ENCODE measurements around the gene HOXB3.

The HOXB3 gene

DNA sequence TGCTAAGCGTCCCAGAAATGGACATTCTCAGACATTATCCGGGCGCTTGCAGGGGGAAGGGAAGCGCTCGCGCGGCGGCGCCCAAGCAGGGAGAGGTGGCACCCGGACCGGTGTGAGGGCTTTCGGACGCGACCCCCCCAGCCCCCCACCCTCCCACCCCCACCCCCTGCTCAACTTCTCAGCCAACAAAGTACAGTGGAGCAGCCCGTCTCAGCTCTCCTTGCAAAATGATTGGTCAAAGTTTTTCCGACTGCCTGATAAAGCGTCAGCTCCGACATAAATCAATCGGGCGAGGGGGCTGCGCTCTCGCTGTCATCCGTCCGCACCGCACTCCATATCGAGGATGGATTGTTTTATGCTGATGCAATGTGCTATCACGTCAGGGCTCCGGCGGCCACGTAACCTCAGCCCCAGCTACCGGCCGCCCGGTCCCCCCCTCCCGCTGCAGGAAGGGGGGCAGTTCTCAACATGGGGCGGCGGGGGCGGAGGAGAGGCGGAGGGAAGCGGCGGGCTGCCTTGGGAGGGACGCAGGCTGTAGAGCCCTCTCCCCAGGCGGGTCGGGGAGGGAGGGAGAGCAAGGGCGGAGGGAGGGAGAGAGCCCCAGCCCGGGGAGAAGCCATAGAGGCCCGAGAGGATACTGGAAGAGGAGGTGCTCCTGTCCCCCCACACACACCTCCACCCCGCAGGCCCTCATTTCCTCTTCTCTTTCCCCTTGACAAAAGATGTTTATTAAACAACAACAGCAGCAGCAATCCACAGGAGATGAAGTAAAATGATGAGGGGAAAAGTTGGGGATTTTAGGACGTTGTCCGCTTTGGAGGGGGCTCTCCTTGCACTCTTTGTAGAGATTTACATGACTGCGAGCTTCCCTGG is 36.4 kb upstream of the HOXB3 start, which contains the start of gene HOXB9:
HOXB9 (minus strand) TSS at position 114 of the 873 bp plus-strand sequence; CDS start at position 25, 89 bp downstream.
- in situ Hi-C loops (cut with MboI; ENCODE audit: low sequenced_read_pairs): no loop called here

- in situ Hi-C loops (cut with MboI; ENCODE audit: low sequenced_read_pairs): no loop called here
Observed at GRCh38 chr17:48625495-48626244, 35.6 kb upstream of the HOXB3 start.

GRCh38 chr17:48624544-48625494 is 34.8 kb upstream of the HOXB3 start:
- in situ Hi-C loops (cut with MboI; ENCODE audit: low sequenced_read_pairs): no loop called here

DNA sequence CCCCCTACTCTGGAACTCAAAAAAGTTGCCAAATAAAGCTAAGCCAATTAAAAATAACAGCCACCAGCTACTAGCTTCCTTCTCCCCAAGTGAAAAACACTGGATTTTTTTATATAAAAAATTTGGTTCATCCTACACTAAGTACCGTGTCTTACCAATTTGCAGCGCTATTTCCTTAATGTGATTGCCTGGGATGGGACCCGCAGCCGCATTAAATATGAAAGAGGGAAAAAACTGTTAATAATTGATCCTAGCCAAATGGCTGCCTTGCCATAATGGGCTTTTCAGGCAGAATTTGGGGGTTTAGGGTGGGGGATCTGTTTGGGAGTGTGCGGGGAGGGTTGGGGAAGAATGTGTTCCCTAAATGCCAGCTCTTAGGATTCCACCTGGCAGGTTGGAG is 34.1 kb upstream of the HOXB3 start:
- in situ Hi-C loops (cut with MboI; ENCODE audit: low sequenced_read_pairs): no loop called here

- in situ Hi-C loops (cut with MboI; ENCODE audit: low sequenced_read_pairs): no loop called here
Observed at GRCh38 chr17:48623583-48623982, 33.5 kb upstream of the HOXB3 start.

DNA sequence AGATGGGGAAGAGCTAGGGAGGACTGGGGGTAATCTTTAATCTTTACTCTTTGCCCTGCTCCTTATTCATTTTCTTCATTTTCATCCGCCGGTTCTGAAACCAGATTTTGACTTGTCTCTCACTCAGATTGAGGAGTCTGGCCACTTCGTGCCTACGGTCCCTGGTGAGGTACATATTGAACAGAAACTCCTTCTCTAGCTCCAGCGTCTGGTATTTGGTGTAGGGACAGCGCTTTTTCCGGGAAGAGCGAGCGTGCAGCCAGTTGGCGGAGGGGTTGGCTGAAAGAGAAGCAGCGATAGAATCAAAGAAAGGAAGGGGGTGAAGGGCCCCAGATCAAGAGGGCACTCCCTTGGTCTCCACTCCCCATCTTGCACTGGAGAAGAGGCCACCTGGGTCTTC is 32.8 kb upstream of the HOXB3 start:
- in situ Hi-C loops (cut with MboI; ENCODE audit: low sequenced_read_pairs): no loop called here

DNA sequence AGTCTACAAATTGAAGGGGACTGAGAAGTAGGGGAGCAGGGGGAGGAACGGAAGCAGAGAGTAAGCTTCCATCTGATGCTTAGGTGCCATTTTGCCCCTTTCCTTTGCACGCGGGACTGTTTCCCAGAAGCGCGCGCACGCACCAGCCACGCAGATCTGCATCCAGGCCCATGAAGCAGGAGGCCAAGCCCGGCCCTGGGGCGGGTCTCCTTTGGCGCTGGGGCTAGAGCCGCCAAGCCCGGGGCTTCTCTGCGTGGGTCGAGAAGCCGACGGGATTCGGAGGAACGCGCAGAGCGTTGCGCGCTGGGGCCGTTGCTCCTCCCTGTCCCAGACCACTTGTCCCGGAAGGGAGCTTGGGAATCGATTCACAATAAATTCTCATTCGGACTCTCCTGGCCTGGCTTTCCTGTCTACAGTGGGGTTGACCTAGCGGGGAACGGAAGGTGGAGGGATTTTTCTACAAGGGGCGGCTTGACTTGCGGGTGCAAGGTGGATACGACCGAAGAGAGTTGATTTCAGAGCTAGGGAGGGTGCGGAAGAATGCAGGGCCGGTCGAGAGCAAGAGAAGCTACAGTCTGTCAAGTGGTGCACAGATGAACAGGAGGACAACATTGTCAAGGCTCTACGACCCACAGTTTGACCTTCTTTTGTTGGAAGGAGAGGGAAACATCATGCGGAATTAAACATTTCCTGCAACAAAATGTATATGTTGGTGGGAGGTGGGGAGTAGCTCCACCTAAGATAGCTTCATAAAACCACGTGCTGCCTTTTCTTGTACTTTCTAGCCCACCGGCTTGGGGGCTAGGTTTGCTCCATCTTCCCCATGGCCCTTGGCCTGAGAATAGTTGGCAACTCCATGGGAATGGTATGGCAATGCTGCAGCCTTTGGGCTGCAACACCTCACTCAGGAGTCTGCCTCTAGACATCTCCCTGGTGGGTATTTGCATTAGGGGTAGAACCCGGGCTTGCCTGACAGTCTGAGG is 31.7 kb upstream of the HOXB3 start:
- in situ Hi-C loops (cut with MboI; ENCODE audit: low sequenced_read_pairs): no loop called here

- in situ Hi-C loops (cut with MboI; ENCODE audit: low sequenced_read_pairs): no loop called here
Observed at GRCh38 chr17:48620461-48621139, 30.6 kb upstream of the HOXB3 start.

DNA sequence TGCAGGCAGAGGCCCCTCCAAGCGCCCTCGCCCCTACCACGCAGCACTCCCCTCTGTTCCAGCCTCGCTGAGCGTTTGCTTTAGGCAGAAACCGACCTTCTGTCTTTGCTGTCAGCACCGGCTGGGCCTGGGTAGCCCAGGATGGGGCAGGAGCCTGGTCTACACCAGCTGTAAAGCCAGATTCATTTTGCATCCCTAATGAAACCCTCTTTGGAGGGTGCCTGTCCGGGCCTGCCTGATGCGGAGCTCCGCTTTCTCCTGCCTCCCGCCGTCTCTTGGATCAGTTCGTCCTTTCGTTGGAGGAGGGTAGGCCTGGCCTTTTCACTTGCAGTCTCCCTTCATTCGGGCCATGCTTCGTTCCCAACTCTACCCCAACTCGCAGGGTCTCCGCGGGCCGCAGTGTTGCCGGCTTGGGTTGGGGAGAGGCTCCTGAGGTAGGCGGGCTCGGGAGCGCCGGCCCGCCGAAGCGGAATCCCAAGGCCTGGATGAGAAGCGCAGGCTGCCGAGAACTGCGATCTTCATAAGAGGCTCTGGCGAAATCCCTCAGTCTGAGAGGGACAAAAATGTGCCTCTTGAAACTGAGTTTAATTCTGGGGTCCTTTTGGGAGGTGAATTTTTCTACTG is 29.9 kb upstream of the HOXB3 start:
- in situ Hi-C loops (cut with MboI; ENCODE audit: low sequenced_read_pairs): no loop called here

- in situ Hi-C loops (cut with MboI; ENCODE audit: low sequenced_read_pairs): no loop called here
Observed at GRCh38 chr17:48618256-48618896, 28.3 kb upstream of the HOXB3 start.

DNA sequence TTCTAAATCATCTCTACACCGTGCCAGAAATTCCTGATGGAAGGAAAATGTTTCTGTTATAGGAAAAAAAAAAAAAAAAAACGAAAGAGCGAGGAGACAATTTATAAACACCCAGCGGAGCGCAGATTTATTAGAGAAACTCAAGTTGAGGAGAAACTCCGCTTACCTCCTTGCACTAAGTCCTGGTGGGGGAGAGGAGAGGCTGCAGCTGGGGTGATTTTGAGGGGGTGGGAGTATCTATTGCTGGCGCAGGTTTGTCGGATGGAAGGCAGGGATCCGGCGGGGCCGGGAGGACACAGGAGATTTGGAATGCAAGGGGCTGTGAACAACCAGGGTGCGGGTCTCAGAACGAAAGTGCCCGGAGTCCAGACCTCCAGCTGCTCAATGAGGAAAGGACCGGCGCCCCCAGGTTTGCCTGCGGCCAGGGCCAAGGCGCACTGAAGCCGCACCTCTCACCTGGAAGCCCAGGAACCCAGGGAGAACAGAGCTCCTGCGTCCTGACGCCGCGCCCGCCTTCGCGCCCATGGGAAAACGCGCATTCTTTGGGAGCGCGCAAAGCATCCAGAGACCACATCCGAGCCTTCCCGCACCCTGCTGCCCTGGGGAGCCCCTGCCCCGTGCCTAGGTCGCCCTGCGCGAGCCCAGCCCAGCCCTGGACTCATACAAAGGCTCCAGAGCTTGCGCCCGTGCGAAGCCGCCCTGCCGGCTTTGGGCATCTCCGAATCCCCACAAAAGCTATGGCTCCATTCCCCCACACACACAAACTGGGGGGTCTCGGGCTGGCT is 27.6 kb upstream of the HOXB3 start:
- in situ Hi-C loops (cut with MboI; ENCODE audit: low sequenced_read_pairs): no loop called here

DNA sequence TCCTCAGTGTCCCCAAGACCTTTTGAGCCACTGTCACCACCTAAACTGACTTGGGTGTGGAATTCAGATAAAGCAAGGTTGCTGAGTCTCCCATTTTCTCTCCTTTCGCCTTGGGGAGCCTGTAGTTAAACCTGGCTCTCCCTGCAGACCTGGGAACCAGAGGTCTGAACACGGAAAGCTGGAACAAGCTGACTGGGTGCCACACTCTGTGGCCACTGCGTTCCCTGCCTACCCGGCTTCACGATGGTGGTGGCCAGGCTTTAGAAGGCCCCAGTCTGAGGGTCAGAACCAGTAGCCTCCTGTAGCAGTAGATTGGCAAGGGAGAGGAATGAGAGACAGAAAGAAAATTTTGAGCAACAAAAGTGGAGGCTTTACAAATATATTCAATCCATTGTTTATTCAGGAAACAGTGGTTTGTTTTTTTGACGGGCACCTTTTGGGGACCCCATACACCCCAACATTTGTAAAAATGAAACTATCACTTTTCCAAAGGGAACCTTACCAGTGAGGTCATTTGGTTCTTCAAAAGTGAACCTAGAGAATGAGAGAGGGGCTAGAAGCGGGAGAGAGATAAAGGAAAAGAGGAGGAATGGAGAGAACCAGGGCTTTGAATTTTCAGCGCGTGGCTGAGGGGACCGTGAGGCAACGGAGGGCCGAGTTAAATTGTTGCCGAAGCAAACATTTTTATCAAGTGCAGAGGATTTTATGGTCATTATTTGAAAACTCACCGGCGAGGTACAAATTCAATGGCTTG is 26.9 kb upstream of the HOXB3 start:
- in situ Hi-C loops (cut with MboI; ENCODE audit: low sequenced_read_pairs): no loop called here

DNA sequence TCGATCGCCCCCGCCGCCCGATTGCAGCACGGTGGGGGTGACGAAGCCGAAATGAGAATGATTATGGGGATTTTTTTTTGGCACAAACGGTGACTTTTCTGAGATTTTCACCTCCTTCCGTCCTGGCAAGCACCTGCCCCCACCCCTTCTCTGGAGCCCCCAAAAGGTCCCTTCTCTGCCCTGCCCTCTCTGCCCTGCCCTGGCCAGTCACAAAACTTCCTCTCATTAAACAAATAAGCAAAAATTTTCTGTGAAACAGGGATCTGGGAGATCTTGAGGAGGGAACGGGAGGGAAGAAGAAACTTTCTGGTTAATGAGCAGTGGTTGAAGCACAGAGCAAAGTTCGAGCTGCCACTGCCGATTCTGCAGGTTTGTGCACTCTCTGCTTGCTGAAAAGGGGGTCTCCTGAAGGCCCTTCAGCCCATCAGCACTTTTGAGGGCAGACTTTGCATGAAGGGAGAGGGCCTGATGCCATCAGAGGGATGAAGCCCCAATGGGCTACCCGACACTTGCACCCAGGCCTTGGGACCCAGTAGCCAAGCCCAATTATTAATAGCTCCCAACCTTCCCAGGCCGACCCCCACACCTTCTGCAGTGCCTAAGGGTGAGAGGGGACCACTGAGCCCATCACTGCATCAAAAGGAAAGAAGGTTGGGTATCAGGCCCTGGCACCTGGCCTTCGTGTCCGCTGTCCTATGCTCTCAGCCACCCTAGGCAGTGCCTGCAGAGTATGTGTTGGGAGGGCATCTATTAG is 26.1 kb upstream of the HOXB3 start:
- in situ Hi-C loops (cut with MboI; ENCODE audit: low sequenced_read_pairs): no loop called here

DNA sequence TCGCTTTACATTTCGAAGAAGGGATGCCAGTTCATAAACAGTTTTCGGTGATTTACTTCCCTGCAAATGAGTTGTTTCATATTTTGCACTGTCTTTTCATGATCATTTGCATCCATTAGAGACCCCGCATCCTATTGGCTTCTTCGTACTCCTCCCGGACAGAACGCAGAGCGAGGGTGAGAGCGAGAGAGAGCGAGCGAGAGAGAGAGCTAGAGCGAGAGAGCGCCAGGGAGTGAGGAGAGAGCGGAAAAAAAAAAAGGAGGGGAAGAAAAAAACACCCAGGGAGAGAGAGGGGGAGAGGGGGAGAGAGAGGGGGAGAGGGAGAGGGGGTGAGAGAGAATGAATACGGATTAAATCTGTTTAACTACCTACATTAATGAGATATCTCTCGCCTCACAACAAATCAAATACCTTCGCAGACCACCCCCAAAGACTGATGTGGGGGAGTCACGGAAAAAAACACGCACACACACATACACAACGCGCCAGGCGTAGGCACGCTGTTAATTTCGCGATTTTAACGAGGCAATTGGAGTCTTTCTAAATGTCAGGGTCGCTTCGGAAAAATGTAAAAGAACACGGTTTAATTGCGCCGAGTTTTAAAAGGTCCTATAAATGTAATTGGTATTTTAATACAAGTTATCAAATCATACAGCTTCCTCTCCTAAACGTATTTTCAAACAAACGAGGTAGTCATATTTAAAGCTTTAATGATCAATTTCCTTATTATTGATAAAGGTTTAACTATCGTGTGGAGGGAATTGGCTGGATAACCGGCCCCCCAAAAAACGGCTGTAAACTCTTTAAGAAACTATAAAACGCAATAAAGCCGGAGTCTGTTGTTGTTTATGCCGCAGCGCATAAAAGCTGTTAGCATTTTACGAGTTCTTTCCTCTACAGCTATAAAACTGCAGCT is 25.3 kb upstream of the HOXB3 start, which contains the start of gene HOXB8:
HOXB8 (minus strand) TSS at position 246 of the 916 bp plus-strand sequence. CDS start 588 bp downstream, outside the sequence.
- in situ Hi-C loops (cut with MboI; ENCODE audit: low sequenced_read_pairs): no loop called here

Data from HL-60/S4 (cell line).